ENCODE measurements around the gene SOCS3.

GRCh38 chr17:78403822-78404221 is 43.9 kb upstream of the SOCS3 start:
- TF ChIP-seq, protein P1, sequence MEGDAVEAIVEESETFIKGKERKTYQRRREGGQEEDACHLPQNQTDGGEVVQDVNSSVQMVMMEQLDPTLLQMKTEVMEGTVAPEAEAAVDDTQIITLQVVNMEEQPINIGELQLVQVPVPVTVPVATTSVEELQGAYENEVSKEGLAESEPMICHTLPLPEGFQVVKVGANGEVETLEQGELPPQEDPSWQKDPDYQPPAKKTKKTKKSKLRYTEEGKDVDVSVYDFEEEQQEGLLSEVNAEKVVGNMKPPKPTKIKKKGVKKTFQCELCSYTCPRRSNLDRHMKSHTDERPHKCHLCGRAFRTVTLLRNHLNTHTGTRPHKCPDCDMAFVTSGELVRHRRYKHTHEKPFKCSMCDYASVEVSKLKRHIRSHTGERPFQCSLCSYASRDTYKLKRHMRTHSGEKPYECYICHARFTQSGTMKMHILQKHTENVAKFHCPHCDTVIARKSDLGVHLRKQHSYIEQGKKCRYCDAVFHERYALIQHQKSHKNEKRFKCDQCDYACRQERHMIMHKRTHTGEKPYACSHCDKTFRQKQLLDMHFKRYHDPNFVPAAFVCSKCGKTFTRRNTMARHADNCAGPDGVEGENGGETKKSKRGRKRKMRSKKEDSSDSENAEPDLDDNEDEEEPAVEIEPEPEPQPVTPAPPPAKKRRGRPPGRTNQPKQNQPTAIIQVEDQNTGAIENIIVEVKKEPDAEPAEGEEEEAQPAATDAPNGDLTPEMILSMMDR (conservative IDR thresholded peaks at IDR 0.05; ENCODE audit: low read length) = no peak
- no peak for TF ChIP-seq EZH2phosphoT487 (IDR thresholded peaks at IDR 0.05; ENCODE audit: borderline replicate concordance, low read depth, low read length)

All from OCI-LY7 (cell line).